ENCODE results near the gene TBC1D4.

GRCh38 chr13:75446874-75447273 is 35.1 kb downstream of the TBC1D4 start:
- TF ChIP-seq FOXM1 (IDR thresholded peaks at IDR 0.05; ENCODE audit: borderline replicate concordance) = no peak
- no peak for TF ChIP-seq SP1 (IDR thresholded peaks at IDR 0.05)
- no peak for TF ChIP-seq ZNF384 (IDR thresholded peaks at IDR 0.05)
- no peak for TF ChIP-seq BHLHE40 (IDR thresholded peaks at IDR 0.05; ENCODE audit: borderline replicate concordance)
- TF ChIP-seq TARDBP (IDR thresholded peaks at IDR 0.05) = no peak

Data from HEK293T (cell line).